ENCODE results near the gene GABBR1.

DNA sequence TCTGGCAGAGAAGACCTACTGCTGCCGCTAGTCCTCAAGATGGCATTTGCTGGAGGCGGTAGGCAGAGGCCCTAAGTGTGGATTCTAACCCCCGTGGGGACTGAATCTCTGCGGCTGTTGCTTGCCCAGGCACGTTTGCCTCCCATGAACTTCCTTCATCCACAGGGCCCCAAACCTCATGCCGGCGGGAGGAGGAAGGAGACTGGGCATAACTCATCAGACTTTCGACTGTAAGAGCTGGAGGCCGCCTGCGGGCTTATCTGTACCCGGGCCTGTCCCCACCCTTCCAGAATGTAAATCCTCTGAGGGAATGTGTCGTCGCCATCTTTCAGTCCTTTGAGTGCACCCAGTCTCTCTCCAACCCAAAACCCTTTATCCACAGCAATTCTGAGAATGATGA lies 47.0 kb upstream of the GABBR1 start:
- TF ChIP-seq ZNF274 (IDR thresholded peaks at IDR 0.05; ENCODE audit: low read depth, low read length) (no peak), SUZ12 (IDR thresholded peaks at IDR 0.05; ENCODE audit: extremely low read depth, insufficient read depth, insufficient read length) (no peak)
